ENCODE data around the gene SLC25A28.

DNA sequence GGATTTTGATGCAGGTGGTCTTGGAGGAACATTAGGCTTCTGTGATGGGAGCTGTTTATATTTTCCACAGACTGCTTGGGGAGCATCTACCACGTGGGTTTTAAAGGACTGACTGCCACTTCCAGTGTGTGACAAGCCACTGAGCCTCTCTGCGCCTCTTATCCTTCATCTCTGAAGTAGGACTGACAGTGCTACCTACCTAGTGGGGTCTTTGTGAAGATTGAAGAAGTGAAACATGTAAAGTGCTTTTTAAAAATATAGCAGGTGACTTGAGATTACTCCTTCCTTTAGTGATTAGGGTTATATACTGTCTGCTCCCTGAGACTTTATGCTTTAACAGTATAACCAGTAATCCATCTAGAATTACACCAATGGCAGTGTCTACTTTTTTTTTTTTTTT lies 57.6 kb downstream of the SLC25A28 start:
- TF ChIP-seq, protein P1, sequence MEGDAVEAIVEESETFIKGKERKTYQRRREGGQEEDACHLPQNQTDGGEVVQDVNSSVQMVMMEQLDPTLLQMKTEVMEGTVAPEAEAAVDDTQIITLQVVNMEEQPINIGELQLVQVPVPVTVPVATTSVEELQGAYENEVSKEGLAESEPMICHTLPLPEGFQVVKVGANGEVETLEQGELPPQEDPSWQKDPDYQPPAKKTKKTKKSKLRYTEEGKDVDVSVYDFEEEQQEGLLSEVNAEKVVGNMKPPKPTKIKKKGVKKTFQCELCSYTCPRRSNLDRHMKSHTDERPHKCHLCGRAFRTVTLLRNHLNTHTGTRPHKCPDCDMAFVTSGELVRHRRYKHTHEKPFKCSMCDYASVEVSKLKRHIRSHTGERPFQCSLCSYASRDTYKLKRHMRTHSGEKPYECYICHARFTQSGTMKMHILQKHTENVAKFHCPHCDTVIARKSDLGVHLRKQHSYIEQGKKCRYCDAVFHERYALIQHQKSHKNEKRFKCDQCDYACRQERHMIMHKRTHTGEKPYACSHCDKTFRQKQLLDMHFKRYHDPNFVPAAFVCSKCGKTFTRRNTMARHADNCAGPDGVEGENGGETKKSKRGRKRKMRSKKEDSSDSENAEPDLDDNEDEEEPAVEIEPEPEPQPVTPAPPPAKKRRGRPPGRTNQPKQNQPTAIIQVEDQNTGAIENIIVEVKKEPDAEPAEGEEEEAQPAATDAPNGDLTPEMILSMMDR (IDR thresholded peaks at IDR 0.05), result no peak
- TF ChIP-seq EZH2 (IDR thresholded peaks at IDR 0.05; ENCODE audit: borderline replicate concordance, insufficient read depth, low read depth, low read length, poor library complexity, severe bottlenecking), result no peak
